T follicular helper cell (primary cell): ENCODE results near the gene NKX3-2.

Source experiments
- DNase-seq: peaks from one replicate; pipeline ENCODE4 v3.0.0-alpha.2; 2020; ENCODE audit warnings: low read depth

The NKX3-2 gene

GRCh38 chr4:13545394-13545808, 1.1 kb upstream of the NKX3-2 start:
- DNase-seq: no peak

DNA sequence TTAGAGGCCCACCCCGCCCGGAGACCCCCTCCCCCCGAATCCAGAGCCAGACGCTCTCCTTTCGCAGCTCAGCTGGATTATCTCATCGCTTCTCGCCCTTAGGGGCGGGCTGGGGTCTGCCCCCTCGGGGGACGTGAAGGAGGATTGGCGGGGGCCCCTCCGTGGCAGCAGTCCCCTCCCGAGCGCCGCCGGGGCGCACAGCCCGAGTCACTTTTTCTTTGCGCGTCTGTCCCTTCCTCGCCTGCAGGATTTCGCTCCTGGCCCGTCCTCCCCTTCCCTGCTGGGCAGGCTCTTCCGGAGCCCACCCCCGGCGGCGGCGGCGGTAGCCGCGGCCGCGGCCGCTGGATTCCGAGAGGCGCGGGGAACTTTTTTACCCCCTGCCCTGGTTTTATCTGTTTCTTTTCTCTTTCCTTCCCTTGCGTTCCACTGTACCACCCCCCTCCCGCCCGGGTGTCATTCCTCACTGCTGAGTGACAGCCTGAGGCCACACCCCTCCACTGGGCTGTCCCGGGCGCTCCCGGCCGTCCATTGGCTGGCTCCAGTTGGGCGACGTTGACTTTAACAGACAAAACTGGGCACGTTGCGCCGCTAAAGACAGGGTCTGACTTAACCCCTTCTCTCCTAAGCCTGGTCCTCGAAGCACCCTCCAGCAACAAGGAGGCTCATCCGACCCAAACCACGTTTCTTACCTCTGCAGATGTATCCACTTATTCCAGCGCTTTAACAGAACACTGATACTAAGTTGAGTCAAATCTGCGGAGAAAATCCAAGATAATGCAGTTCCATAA, 492 bp upstream of the NKX3-2 start:
- no peak for DNase-seq

DNA sequence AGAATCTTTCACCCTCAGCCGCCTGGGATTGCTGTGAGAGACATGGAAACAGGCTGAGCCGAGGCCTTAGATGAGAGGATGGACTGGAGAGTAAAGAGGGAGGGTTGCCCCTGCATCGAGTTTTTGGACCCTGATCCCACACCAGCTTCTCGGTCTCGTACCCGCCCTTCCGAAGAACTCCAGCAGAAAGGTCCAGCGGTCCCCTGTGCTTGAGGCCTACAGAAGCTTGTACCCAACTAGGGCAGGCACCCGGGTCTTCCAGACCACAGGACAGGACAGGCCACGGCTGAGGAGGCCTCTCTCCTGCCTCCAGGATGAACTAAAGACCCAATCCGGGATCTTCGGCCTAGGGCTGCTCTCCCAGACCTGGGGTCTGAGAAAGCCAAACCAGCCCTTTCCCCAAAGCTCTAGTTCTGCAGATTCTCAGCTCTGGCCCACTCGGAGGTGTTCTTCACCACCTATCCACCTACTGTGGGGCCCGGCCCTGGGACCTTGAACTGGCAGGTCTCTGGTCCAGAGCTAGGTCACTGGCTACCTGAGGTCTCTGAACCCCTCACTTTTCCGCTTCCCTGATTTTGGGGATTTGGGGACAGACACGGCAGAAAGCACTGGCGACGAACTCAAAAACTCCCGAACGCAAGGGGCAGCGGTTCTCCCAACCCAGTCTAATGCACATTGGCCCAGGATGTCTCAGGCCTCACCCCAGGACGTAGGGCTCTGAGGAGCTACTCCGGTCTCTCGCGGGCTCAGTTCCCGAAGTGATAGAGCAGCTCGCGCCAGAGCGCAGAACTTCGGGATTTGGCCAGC, 1.1 kb downstream of the NKX3-2 start:
- no peak for DNase-seq

DNA sequence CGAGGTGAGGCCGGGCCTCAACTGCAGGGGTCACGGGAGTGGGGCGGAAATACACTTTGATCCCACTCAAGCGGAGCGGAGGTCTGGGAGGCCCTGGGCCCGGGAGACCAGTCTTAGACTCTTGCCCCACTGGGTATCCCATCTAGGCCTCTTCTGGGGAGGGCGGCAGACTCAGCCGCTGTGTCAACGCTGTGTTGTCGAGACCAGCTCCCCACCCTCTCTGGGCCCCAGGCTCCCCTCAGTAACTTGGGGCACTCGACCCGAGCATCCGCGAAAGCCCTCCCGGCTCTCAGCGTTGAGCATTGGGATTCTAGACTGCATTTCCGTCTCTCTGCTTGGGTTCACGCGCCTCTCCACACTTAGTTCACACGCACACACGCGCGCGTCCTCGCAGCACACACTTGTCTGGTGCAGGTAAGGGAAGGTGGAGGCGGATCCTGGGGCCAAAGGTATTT, 1.7 kb downstream of the NKX3-2 start:
- no peak for DNase-seq

GRCh38 chr4:13541720-13542576, 2.4 kb downstream of the NKX3-2 start:
- DNase-seq: no peak

GRCh38 chr4:13541176-13541604, 3.1 kb downstream of the NKX3-2 start:
- no peak for DNase-seq

- no peak for DNase-seq
Observed at GRCh38 chr4:13540446-13541175, 3.7 kb downstream of the NKX3-2 start.

GRCh38 chr4:13539619-13540445, 4.5 kb downstream of the NKX3-2 start:
- DNase-seq: no peak

DNA sequence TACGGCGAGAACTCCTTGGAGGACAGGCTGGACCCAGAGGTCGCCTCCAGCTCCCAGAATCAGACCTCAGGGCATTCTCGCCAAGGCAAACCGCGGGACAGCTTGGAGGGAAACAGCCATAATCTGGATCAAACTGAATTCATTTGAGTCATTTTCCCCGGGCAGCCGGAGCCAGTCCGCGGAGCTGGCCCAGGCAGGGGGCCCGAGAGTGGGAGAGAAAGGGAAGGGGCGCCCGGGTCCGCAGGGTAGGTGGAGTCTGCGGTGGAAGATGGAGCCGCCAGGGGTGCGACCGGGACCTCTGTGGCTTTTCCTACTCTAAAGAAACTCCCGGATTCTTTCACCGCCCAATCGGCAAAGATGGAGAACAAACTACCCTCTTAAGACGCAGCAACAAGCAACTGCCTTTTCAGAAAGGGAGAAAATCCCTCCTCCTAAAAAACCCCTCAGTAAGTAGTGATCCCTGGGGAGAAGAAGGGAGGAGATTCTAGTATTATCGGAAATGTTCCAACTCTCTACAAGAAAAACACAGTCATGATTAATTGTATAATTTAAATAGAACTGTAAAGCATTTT, 5.2 kb downstream of the NKX3-2 start:
- DNase-seq: no peak

DNA sequence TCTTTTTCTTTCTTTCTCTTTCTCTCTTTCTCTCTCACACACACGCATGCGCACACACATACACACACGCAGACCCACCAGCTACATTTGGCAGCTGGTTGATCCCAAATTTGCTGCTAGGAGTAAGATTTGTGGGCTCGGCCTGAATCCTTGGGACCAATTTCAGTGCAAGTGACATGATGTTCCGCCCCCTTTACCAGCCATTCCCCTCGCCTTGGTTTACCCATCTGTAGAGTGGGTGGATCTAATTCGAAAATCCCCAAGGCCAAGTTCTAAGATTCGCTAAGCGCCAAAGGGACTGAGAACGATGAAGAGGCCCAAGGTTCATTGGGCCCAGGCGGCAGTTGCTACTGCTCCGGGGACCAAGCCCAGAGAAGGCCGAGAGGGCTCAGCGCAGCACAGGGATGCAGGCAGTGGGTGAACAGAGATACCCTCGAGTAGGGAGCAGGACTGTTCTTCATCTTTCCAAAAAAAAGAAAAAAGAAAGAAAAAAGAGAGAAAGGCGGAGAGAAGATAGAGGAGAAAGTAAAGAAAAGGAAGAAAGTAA, 5.8 kb downstream of the NKX3-2 start:
- no peak for DNase-seq

DNA sequence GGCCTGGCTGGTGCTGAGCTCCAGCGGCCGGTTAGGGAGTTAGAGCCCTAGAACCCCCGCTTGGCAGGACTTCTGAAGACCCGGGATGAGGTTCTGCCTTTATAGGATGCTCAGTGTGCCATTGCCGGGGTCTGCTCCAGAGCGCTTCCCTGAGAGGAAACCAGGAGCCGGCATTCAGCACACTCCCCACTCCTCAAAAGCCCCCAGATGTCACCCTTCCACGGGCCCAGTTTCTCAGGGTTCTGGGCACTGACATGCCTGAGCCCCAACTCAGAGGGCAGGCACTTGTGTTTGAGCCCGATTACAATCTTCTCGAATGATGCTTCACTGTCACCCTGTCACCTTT, 6.5 kb downstream of the NKX3-2 start:
- no peak for DNase-seq

GRCh38 chr4:13537011-13537831, 7.1 kb downstream of the NKX3-2 start:
- no peak for DNase-seq

- DNase-seq: no peak
Observed at GRCh38 chr4:13536607-13537006, 7.7 kb downstream of the NKX3-2 start.

DNA sequence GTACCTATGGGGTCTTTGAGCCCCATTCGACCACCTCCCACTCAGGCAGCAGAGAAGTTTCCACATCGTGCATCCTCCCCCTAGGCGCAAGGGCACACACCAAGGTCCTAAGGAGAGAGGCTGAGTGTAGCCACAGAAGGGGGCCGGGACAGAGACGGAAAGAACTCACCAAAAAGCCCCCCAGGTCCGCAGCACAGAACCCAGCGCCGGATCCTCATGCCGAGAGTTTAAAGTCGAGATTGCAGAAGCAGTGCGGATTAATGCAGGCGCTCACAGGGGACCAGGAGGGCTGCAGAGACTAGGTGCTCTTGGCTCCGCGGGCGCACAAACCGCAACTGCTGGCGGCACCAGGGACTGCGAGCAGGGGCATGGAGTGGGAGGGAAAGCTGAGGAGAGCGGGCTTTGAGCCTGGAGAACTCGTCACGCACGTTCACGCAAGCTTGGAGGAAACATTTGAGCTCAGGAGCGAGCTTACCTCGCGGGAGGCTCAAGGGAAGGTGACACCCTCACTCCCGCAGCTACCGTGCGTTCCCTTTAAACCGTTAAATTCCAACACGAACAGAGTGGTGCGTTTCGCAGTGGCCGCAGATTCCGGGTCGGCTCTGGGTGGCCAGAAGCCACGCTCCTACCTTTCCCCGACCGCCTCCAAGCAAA, 8.5 kb downstream of the NKX3-2 start:
- DNase-seq: no peak

GRCh38 chr4:13535118-13535517, 9.2 kb downstream of the NKX3-2 start:
- no peak for DNase-seq

- no peak for DNase-seq
Observed at GRCh38 chr4:13534344-13535063, 9.8 kb downstream of the NKX3-2 start.

DNA sequence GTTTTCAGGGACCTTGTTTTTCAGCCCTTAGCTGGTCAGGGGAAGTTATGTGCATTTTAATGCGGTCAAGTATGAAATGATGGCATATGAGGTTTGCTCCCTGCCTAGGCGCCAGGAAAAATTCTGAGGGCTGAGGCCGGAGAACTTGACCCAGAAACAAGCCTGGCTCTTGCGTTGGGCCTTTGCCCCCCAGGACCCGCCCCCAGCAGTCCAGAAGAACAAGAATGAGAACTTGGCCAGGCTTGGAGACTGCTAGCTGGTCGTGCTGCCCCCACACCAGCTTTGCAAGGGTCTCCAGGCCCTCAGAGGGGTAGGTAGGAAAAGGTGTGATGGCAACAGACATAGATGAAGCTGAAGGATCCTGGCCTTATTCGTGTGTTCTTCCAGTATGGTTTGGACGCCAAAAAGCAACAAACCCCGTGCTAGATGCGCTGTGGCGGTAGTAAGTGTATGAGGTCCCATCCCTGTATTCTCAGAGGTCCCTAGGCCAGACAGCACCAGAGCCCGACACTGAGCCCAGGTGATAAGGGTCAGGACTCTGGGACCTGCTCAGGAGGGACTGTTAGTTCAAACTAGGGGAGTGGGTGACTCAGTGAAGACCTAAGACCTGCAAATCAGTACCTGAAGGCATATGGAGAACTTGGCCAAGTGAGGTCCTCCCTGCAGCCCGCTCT, 10.5 kb downstream of the NKX3-2 start:
- no peak for DNase-seq
